GM12872 (cell line): ENCODE data around the gene DENND1A.

Source experiments
- CTCF ChIP-seq: IDR thresholded peaks from 3 replicates; pipeline ENCODE4 v1.5.1; 2011; ENCODE audit warnings: low read depth, mild to moderate bottlenecking, low read length, moderate library complexity; ENCODE audit not compliant: insufficient read depth

Gene DENND1A

GRCh38 chr9:123349691-123350480, 580.0 kb downstream of the DENND1A start:
- TF ChIP-seq CTCF = peak; percentile 99

- TF ChIP-seq CTCF = no peak
These were observed 580.9 kb downstream of the DENND1A start for GRCh38 chr9:123349033-123349432.

- no peak for TF ChIP-seq CTCF
These were observed 581.5 kb downstream of the DENND1A start for GRCh38 chr9:123348317-123348992.

GRCh38 chr9:123347289-123348060, 582.5 kb downstream of the DENND1A start:
- no peak for TF ChIP-seq CTCF

- no peak for TF ChIP-seq CTCF
These were observed 583.1 kb downstream of the DENND1A start for GRCh38 chr9:123346826-123347225.

- no peak for TF ChIP-seq CTCF
These were observed 583.9 kb downstream of the DENND1A start for GRCh38 chr9:123346026-123346425.

GRCh38 chr9:123345567-123345955, 584.4 kb downstream of the DENND1A start:
- no peak for TF ChIP-seq CTCF
